ENCODE measurements around the gene GALNTL6. TPM values are rescaled to one million over a fixed set of nuclear protein-coding genes. Genes with fewer than 3 reads are reported as not detected.

GALNTL6 gene
- total and polyA plus RNA-seq, 8 donors, result 0.13 to 0.41 (median 0.21) TPM; not detected in 4

GRCh38 chr4:172152284-172152683 lies 339.1 kb downstream of the GALNTL6 start:
- DNase-seq, result no peak
- no peaks in the 10 kb centered on the region for H3K36me3 ChIP-seq
- no peak for TF ChIP-seq CTCF (IDR thresholded peaks at IDR 0.05)
- no peak for FAIRE-seq
- WGBS, 2 donors, result 48 to 74% methylated on average over 3 of the region's 3 CpGs
- intact Hi-C loops (cut with DNase I), result no loop called here
- ATAC-seq, result no peak
- H3K27ac ChIP-seq, result no peak overlapping the region
- H3K4me3 ChIP-seq, result no peak overlapping the region
- no peaks in the 10 kb centered on the region for H3K27me3 ChIP-seq
- no peaks in the 10 kb centered on the region for H3K9me3 ChIP-seq
- no peaks in the 10 kb centered on the region for H3K4me1 ChIP-seq

- Histone ChIP-seq H3K27ac (no peak overlapping the region), H3K27me3 (no peaks in the 10 kb centered on the region), H3K9me3 (no peaks in the 10 kb centered on the region), H3K4me3 (no peak overlapping the region), H3K36me3 (no peaks in the 10 kb centered on the region), H3K4me1 (no peaks in the 10 kb centered on the region)
- 75 to 85% methylated on average over 4 of the region's 4 CpGs for WGBS, 2 donors
- intact Hi-C loops (cut with DNase I), result no loop called here
- ATAC-seq (no peak), DNase-seq (no peak), FAIRE-seq (no peak)
- TF ChIP-seq CTCF (IDR thresholded peaks at IDR 0.05), result no peak
Observed at GRCh38 chr4:172153719-172154118, 340.5 kb downstream of the GALNTL6 start.

- Histone ChIP-seq H3K36me3 (no peaks in the 10 kb centered on the region), H3K9me3 (no peaks in the 10 kb centered on the region), H3K4me1 (no peaks in the 10 kb centered on the region), H3K27me3 (no peaks in the 10 kb centered on the region), H3K4me3 (no peak overlapping the region), H3K27ac (no peak overlapping the region)
- WGBS, 2 donors, result 84% methylated on average over 15 of the region's 15 CpGs
- FAIRE-seq (no peak), ATAC-seq (no peak), DNase-seq (no peak)
- intact Hi-C loops (cut with DNase I), result no loop called here
- no peak for TF ChIP-seq CTCF (IDR thresholded peaks at IDR 0.05)
Observed at GRCh38 chr4:172155838-172156345, 342.7 kb downstream of the GALNTL6 start.

GRCh38 chr4:172157946-172158345 lies 344.7 kb downstream of the GALNTL6 start:
- intact Hi-C loops (cut with DNase I), result no loop called here
- ATAC-seq, result no peak
- no peak for TF ChIP-seq CTCF (IDR thresholded peaks at IDR 0.05)

GRCh38 chr4:172163215-172163614 lies 350.0 kb downstream of the GALNTL6 start:
- DNase-seq, result no peak
- 25 to 32% methylated on average over 2 of the region's 2 CpGs for WGBS, 2 donors
- Histone ChIP-seq H3K36me3 (no peaks in the 10 kb centered on the region), H3K9me3 (peaks cover 0 to 4% (median 0%) of the 10 kb centered on the region in 4 donors), H3K4me3 (no peak overlapping the region), H3K27ac (no peak overlapping the region), H3K4me1 (no peaks in the 10 kb centered on the region), H3K27me3 (no peaks in the 10 kb centered on the region)
- no peak for ATAC-seq
- FAIRE-seq, result no peak
- no peak for TF ChIP-seq CTCF (IDR thresholded peaks at IDR 0.05)
- intact Hi-C loops (cut with DNase I), result no loop called here

More at GRCh38 chr4:172157946-172158345, 344.7 kb downstream of the GALNTL6 start:
- FAIRE-seq (no peak), DNase-seq (no peak)
- H3K9me3 ChIP-seq, result no peaks in the 10 kb centered on the region
- no peak overlapping the region for H3K27ac ChIP-seq
- 49 to 55% methylated on average over 2 of the region's 2 CpGs for WGBS, 2 donors
- H3K4me1 ChIP-seq, result no peaks in the 10 kb centered on the region
- no peaks in the 10 kb centered on the region for H3K36me3 ChIP-seq
- H3K4me3 ChIP-seq, result no peak overlapping the region
- no peaks in the 10 kb centered on the region for H3K27me3 ChIP-seq

Data from pancreas (tissue), 10 donors.